ENCODE results near the gene DEDD2. TPM values are rescaled to one million over a fixed set of nuclear protein-coding genes. Genes with fewer than 3 reads are reported as not detected.

The DEDD2 gene
- total RNA-seq, 3 donors from 2014 or later (not counting 1 experiment from before 2014, with no cell fraction given) = 83.2 to 110 (median 83.7) TPM

GRCh38 chr19:42173695-42174094 is 43.8 kb downstream of the DEDD2 start:
- Mint-ChIP-seq H3K27me3 (ENCODE audit: low read depth in 2 of 2) (peaks cover 7 to 12% of the 10 kb centered on the region in 2 donors), H3K36me3 (no peaks in the 10 kb centered on the region), H3K27ac (no peak overlapping the region), H3K9me3 (no peaks in the 10 kb centered on the region), H3K4me1 (peaks cover 7 to 20% of the 10 kb centered on the region in 2 donors), H3K4me3 (no peak overlapping the region)
- ATAC-seq (no peak), DNase-seq (no peak)
- intact Hi-C loops (cut with micrococcal nuclease) = no loop called here
- Histone ChIP-seq H3K36me3 (ENCODE audit: control insufficient read depth, insufficient read depth, low read length) (no peaks in the 10 kb centered on the region), H3K4me1 (ENCODE audit: control insufficient read depth, insufficient read depth, low read length) (peaks cover 18% of the 10 kb centered on the region), H3K9me3 (ENCODE audit: control insufficient read depth, insufficient read depth, low read length) (no peaks in the 10 kb centered on the region), H3K27ac (ENCODE audit: low read length) (no peak overlapping the region), H3K4me3 (ENCODE audit: low read length) (no peak overlapping the region), H3K27me3 (ENCODE audit: control insufficient read depth, insufficient read depth, low read length) (peaks cover 27% of the 10 kb centered on the region)
- no peak for TF ChIP-seq CTCF (IDR thresholded peaks at IDR 0.05)
- WGBS (ENCODE audit: insufficient coverage) = 90% methylated on average over 5 of the region's 5 CpGs

GRCh38 chr19:42172261-42172660 is 45.2 kb downstream of the DEDD2 start:
- WGBS (ENCODE audit: insufficient coverage) = 98% methylated on average over 7 of the region's 7 CpGs
- no peak for DNase-seq

GRCh38 chr19:42170715-42171114 is 46.8 kb downstream of the DEDD2 start:
- Mint-ChIP-seq H3K4me1 (peaks cover 0 to 17% of the 10 kb centered on the region in 2 donors), H3K9me3 (no peaks in the 10 kb centered on the region), H3K4me3 (no peak overlapping the region), H3K27me3 (ENCODE audit: low read depth in 2 of 2) (peaks cover 0 to 6% of the 10 kb centered on the region in 2 donors), H3K36me3 (no peaks in the 10 kb centered on the region), H3K27ac (no peak overlapping the region)
- intact Hi-C loops (cut with micrococcal nuclease) = no loop called here
- no peak for DNase-seq
- Histone ChIP-seq H3K36me3 (ENCODE audit: control insufficient read depth, insufficient read depth, low read length) (no peaks in the 10 kb centered on the region), H3K27ac (ENCODE audit: low read length) (no peak overlapping the region), H3K9me3 (ENCODE audit: control insufficient read depth, insufficient read depth, low read length) (no peaks in the 10 kb centered on the region), H3K4me3 (ENCODE audit: low read length) (no peak overlapping the region), H3K27me3 (ENCODE audit: control insufficient read depth, insufficient read depth, low read length) (peaks cover 8% of the 10 kb centered on the region), H3K4me1 (ENCODE audit: control insufficient read depth, insufficient read depth, low read length) (peaks cover 3% of the 10 kb centered on the region)
- ATAC-seq = no peak
- no peak for TF ChIP-seq CTCF (IDR thresholded peaks at IDR 0.05)
- 92% methylated on average over 16 of the region's 16 CpGs for WGBS (ENCODE audit: insufficient coverage)

More at GRCh38 chr19:42172261-42172660, 45.2 kb downstream of the DEDD2 start:
- H3K36me3 Mint-ChIP-seq = no peaks in the 10 kb centered on the region
- Histone ChIP-seq H3K9me3 (ENCODE audit: control insufficient read depth, insufficient read depth, low read length) (no peaks in the 10 kb centered on the region), H3K4me1 (ENCODE audit: control insufficient read depth, insufficient read depth, low read length) (peaks cover 13% of the 10 kb centered on the region), H3K27me3 (ENCODE audit: control insufficient read depth, insufficient read depth, low read length) (peaks cover 14% of the 10 kb centered on the region), H3K4me3 (ENCODE audit: low read length) (no peak overlapping the region), H3K27ac (ENCODE audit: low read length) (no peak overlapping the region), H3K36me3 (ENCODE audit: control insufficient read depth, insufficient read depth, low read length) (no peaks in the 10 kb centered on the region)
- no peak for ATAC-seq
- H3K9me3 Mint-ChIP-seq = no peaks in the 10 kb centered on the region
- TF ChIP-seq CTCF (IDR thresholded peaks at IDR 0.05) = no peak
- no peak overlapping the region for H3K4me3 Mint-ChIP-seq
- intact Hi-C loops (cut with micrococcal nuclease) = no loop called here
- peaks cover 7 to 20% of the 10 kb centered on the region in 2 donors for H3K4me1 Mint-ChIP-seq
- peaks cover 7 to 12% of the 10 kb centered on the region in 2 donors for H3K27me3 Mint-ChIP-seq (ENCODE audit: low read depth in 2 of 2)
- H3K27ac Mint-ChIP-seq = no peak overlapping the region

Measured in natural killer cell (primary cell).